Mesendoderm (in vitro differentiated cells): ENCODE data around the gene IL15RA.

Experiments
- DNase-seq: peaks from one replicate; pipeline ENCODE4 v3.0.0; 2013
- H2AK5ac ChIP-seq: 2 replicates; pipeline ENCODE4 v1.6.1; 2013; ENCODE audit warnings: low read length, inconsistent platforms
- H2BK120ac ChIP-seq: 2 replicates; pipeline ENCODE4 v1.6.1; 2013; ENCODE audit warnings: low read depth, mild to moderate bottlenecking, low read length, moderate library complexity, mixed read lengths
- H2BK15ac ChIP-seq: replicated peaks from 2 replicates; pipeline ENCODE4 v1.6.1; 2013; ENCODE audit warnings: low read depth, mild to moderate bottlenecking, moderate library complexity
- H2BK5ac ChIP-seq: 2 replicates; pipeline ENCODE4 v1.6.1; 2013; ENCODE audit warnings: low read length, inconsistent platforms
- H3K18ac ChIP-seq: 2 replicates; pipeline ENCODE4 v1.6.1; 2013; ENCODE audit warnings: mild to moderate bottlenecking, low read length, mixed read lengths
- H3K23ac ChIP-seq: one replicate; pipeline ENCODE4 v1.6.1; 2013; ENCODE audit warnings: low read length
- H3K27ac ChIP-seq: 2 replicates; pipeline ENCODE4 v1.5.1; 2013; ENCODE audit warnings: low read depth, mild to moderate bottlenecking, inconsistent platforms, low read length, moderate library complexity
- H3K27me3 ChIP-seq: 2 replicates; pipeline ENCODE4 v1.6.1; 2013; ENCODE audit warnings: low read length, control low read depth, mild to moderate bottlenecking, inconsistent platforms; ENCODE audit not compliant: insufficient read depth, poor library complexity
- H3K36me3 ChIP-seq: 2 replicates; pipeline ENCODE4 v1.6.1; 2013; ENCODE audit warnings: low read length, inconsistent platforms; ENCODE audit not compliant: control insufficient read depth, insufficient read depth
- H3K4ac ChIP-seq: one replicate; pipeline ENCODE4 v1.6.1; 2013; ENCODE audit warnings: low read depth, mild to moderate bottlenecking, low read length, moderate library complexity
- H3K4me1 ChIP-seq: 2 replicates; pipeline ENCODE4 v1.6.1; 2013; ENCODE audit warnings: low read depth, low read length, inconsistent platforms; ENCODE audit not compliant: control insufficient read depth
- H3K4me2 ChIP-seq: 2 replicates; pipeline ENCODE4 v1.6.1; 2013; ENCODE audit warnings: low read length
- H3K4me3 ChIP-seq: 2 replicates; pipeline ENCODE4 v1.5.1; 2013; ENCODE audit warnings: mild to moderate bottlenecking, low read length
- H3K56ac ChIP-seq: one replicate; pipeline ENCODE4 v1.6.1; 2013; ENCODE audit warnings: low read length
- H3K79me1 ChIP-seq: 2 replicates; pipeline ENCODE4 v1.6.1; 2013; ENCODE audit warnings: low read length, inconsistent platforms
- H3K79me2 ChIP-seq: 2 replicates; pipeline ENCODE4 v1.6.1; 2013; ENCODE audit warnings: mild to moderate bottlenecking, low read length; ENCODE audit not compliant: control insufficient read depth, insufficient read depth
- H3K9ac ChIP-seq: 2 replicates; pipeline ENCODE4 v1.6.1; 2013; ENCODE audit warnings: low read length, inconsistent platforms
- H4K5ac ChIP-seq: one replicate; pipeline ENCODE4 v1.6.1; 2013; ENCODE audit warnings: low read length
- H4K8ac ChIP-seq: one replicate; pipeline ENCODE4 v1.6.1; 2013; ENCODE audit warnings: low read depth, mild to moderate bottlenecking, control low read depth, low read length, moderate library complexity
- WGBS: extraction: QIAGEN DNeasy Blood & Tissue Kit; methylation state at CpG from one replicate; pipeline ENCODE4 v1.1.7; 2013; ENCODE audit warnings: low lambda C conversion rate, missing lambda C conversion rate; ENCODE audit not compliant: insufficient coverage; ENCODE audit errors: extremely low coverage; 5-methylcytosine and 5-hydroxymethylcytosine counted together

Gene IL15RA

DNA sequence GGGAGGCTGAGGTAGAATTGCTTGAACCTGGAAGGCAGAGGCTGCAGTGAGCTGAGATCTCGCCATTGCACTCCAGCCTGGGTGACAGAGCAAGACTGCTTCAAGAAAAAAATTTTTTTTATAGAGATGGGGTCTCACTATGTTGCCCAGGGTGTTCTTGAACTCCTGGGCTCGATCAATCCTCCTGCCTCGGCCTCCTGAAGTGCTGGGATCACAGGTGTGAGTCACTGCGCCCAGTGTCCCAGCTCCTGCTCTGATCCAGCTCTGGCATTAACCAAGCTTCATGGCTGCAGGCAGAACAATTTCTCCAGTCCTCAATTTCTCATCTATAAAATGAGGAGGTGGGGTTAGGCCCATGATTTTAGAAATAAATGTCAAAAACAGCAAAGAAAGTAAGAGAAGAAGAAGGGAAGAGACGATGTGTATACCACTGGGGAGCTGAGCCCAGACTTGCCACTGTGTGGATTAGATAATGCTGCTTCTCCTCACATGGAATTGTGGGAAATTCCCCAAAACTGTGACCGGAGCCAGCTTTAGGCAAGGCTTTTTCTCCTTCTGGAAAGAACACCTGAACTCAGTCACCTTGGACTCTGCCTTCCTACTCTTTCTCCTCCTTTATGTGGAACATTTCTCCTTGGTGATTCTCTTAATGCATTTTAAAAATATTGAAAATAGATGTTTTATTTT is 25.5 kb downstream of the IL15RA start:
- H3K27me3 ChIP-seq, result no peaks in the 10 kb centered on the region
- no peak overlapping the region for H3K4ac ChIP-seq
- H4K5ac ChIP-seq, result no peak overlapping the region
- H4K8ac ChIP-seq, result no peak overlapping the region
- no peak overlapping the region for H2AK5ac ChIP-seq
- H3K4me1 ChIP-seq, result no peaks in the 10 kb centered on the region
- no peak overlapping the region for H3K23ac ChIP-seq
- no peaks in the 10 kb centered on the region for H3K36me3 ChIP-seq
- H3K56ac ChIP-seq, result no peak overlapping the region
- H3K4me3 ChIP-seq, result no peak overlapping the region
- no CpG with 5 or more reads among the region's 6 CpGs for WGBS
- no peak overlapping the region for H2BK5ac ChIP-seq
- H3K9ac ChIP-seq, result no peak overlapping the region
- no peaks in the 10 kb centered on the region for H3K79me2 ChIP-seq
- H3K4me2 ChIP-seq, result no peak overlapping the region
- H3K79me1 ChIP-seq, result no peaks in the 10 kb centered on the region
- no peak overlapping the region for H3K18ac ChIP-seq
- H2BK120ac ChIP-seq, result no peak overlapping the region
- no peak overlapping the region for H2BK15ac ChIP-seq
- DNase-seq, result no peak
- H3K27ac ChIP-seq, result no peak overlapping the region

DNA sequence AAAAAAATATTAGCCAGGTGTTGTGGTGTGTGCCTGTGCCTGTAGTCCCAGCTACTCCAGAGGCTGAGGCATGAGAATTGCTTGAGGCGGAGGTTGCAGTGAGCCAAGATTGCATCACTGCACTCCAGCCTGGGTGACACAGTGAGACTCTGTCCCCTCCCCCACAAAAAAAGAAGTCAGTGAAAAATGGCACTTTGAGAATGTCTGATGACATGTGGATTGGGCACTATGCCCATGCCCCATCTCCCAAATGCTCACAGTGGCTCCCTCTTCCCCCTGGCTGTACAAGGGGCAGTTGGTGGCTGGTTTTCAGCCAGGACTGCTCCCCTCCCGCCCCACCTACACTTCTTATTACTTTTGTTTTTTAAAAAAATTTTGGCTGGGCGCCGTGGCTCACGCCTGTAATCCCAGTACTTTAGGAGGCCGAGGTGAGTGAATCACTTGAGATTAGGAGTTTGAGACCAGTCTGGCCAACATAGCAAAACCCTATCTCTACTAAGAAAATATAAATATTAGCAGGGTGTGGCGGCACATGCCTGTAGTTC is 26.1 kb downstream of the IL15RA start:
- no peaks in the 10 kb centered on the region for H3K4me1 ChIP-seq
- H4K8ac ChIP-seq, result no peak overlapping the region
- H2BK15ac ChIP-seq, result no peak overlapping the region
- H3K79me1 ChIP-seq, result no peaks in the 10 kb centered on the region
- H3K4me3 ChIP-seq, result no peak overlapping the region
- H3K56ac ChIP-seq, result peak overlapping the region; percentile 25
- no peaks in the 10 kb centered on the region for H3K27me3 ChIP-seq
- no peak overlapping the region for H2BK5ac ChIP-seq
- H3K36me3 ChIP-seq, result no peaks in the 10 kb centered on the region
- H2BK120ac ChIP-seq, result no peak overlapping the region
- no peak for DNase-seq
- H2AK5ac ChIP-seq, result no peak overlapping the region
- no peaks in the 10 kb centered on the region for H3K79me2 ChIP-seq
- H3K9ac ChIP-seq, result no peak overlapping the region
- H3K23ac ChIP-seq, result no peak overlapping the region
- no peak overlapping the region for H3K4me2 ChIP-seq
- H3K4ac ChIP-seq, result no peak overlapping the region
- H4K5ac ChIP-seq, result no peak overlapping the region
- no peak overlapping the region for H3K27ac ChIP-seq
- H3K18ac ChIP-seq, result no peak overlapping the region
- no CpG with 5 or more reads among the region's 7 CpGs for WGBS

- Histone ChIP-seq H2AK5ac (no peak overlapping the region), H3K4ac (no peak overlapping the region), H3K56ac (peak overlapping the region; percentile 28), H3K18ac (no peak overlapping the region), H3K36me3 (no peaks in the 10 kb centered on the region), H3K4me1 (no peaks in the 10 kb centered on the region), H3K23ac (no peak overlapping the region), H3K9ac (no peak overlapping the region), H3K4me2 (no peak overlapping the region), H4K5ac (no peak overlapping the region), H4K8ac (no peak overlapping the region), H3K27ac (no peak overlapping the region), H3K79me2 (no peaks in the 10 kb centered on the region), H2BK5ac (no peak overlapping the region), H3K27me3 (no peaks in the 10 kb centered on the region), H3K79me1 (no peaks in the 10 kb centered on the region), H2BK120ac (no peak overlapping the region), H2BK15ac (no peak overlapping the region), H3K4me3 (no peak overlapping the region)
- DNase-seq, result peak; percentile 75
- no CpG with 5 or more reads among the region's 14 CpGs for WGBS
These were observed 28.2 kb downstream of the IL15RA start for GRCh38 chr10:5949009-5949759.

DNA sequence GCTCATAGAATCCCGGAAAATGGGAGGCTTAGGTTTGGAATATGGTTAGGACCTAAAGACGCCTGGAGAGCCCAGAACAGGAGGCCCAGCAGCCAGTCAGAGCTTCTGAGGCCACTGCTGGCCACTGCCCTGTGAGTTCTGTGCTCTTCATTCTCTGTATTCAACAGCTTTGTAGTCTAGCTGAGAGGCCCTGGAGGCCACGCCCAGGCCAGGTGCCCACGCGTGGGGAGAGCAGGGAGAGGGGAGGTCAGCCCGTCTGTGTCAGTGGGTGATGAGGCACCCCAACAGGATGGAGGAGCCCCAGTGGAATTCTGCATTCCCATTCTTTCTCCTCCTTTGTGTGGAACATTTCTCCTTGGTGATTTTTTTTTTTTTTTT is 29.1 kb downstream of the IL15RA start:
- H2AK5ac ChIP-seq, result no peak overlapping the region
- no peaks in the 10 kb centered on the region for H3K27me3 ChIP-seq
- no peak overlapping the region for H3K56ac ChIP-seq
- H3K9ac ChIP-seq, result no peak overlapping the region
- H3K27ac ChIP-seq, result no peak overlapping the region
- no peaks in the 10 kb centered on the region for H3K79me1 ChIP-seq
- no peak overlapping the region for H3K18ac ChIP-seq
- H4K5ac ChIP-seq, result no peak overlapping the region
- H3K4me3 ChIP-seq, result no peak overlapping the region
- H3K4ac ChIP-seq, result no peak overlapping the region
- no peak overlapping the region for H3K4me2 ChIP-seq
- H3K36me3 ChIP-seq, result no peaks in the 10 kb centered on the region
- H3K79me2 ChIP-seq, result no peaks in the 10 kb centered on the region
- no peak overlapping the region for H4K8ac ChIP-seq
- no CpG with 5 or more reads among the region's 6 CpGs for WGBS
- no peak overlapping the region for H2BK120ac ChIP-seq
- no peak overlapping the region for H2BK15ac ChIP-seq
- no peak overlapping the region for H2BK5ac ChIP-seq
- no peak for DNase-seq
- no peaks in the 10 kb centered on the region for H3K4me1 ChIP-seq
- no peak overlapping the region for H3K23ac ChIP-seq

GRCh38 chr10:5947471-5948207 is 29.7 kb downstream of the IL15RA start:
- H3K4me1 ChIP-seq, result no peaks in the 10 kb centered on the region
- no peak overlapping the region for H2BK5ac ChIP-seq
- no peak for DNase-seq
- H2BK120ac ChIP-seq, result no peak overlapping the region
- WGBS, result no CpG with 5 or more reads among the region's 17 CpGs
- no peak overlapping the region for H3K4ac ChIP-seq
- H4K5ac ChIP-seq, result no peak overlapping the region
- no peak overlapping the region for H3K9ac ChIP-seq
- H3K27ac ChIP-seq, result no peak overlapping the region
- H3K4me3 ChIP-seq, result no peak overlapping the region
- no peak overlapping the region for H3K23ac ChIP-seq
- H3K36me3 ChIP-seq, result no peaks in the 10 kb centered on the region
- no peak overlapping the region for H2AK5ac ChIP-seq
- H3K79me1 ChIP-seq, result no peaks in the 10 kb centered on the region
- H2BK15ac ChIP-seq, result no peak overlapping the region
- no peak overlapping the region for H3K4me2 ChIP-seq
- H3K79me2 ChIP-seq, result no peaks in the 10 kb centered on the region
- no peaks in the 10 kb centered on the region for H3K27me3 ChIP-seq
- H4K8ac ChIP-seq, result no peak overlapping the region
- H3K18ac ChIP-seq, result no peak overlapping the region
- no peak overlapping the region for H3K56ac ChIP-seq
